ENCODE results near the gene ABCA13. TPM values are rescaled to one million over a fixed set of nuclear protein-coding genes. Genes with fewer than 3 reads are reported as not detected.

ABCA13 gene
- total RNA-seq, 2 donors from 2014 or later, result not detected

GRCh38 chr7:48471196-48471595 is 299.9 kb downstream of the ABCA13 start:
- no peak for DNase-seq
- no peaks in the 10 kb centered on the region for H3K36me3 Mint-ChIP-seq (ENCODE audit: low read depth)
- H3K27me3 Mint-ChIP-seq, result no peaks in the 10 kb centered on the region
- no peaks in the 10 kb centered on the region for H3K9me3 ChIP-seq (ENCODE audit: control insufficient read depth, low read length, poor library complexity, severe bottlenecking)
- no peaks in the 10 kb centered on the region for H3K4me1 Mint-ChIP-seq
- H3K27ac Mint-ChIP-seq, result no peak overlapping the region
- H3K4me3 Mint-ChIP-seq, result no peak overlapping the region
- ATAC-seq, result no peak

- DNase-seq, result no peak
- Mint-ChIP-seq H3K27ac (no peak overlapping the region), H3K36me3 (ENCODE audit: low read depth) (no peaks in the 10 kb centered on the region), H3K4me3 (no peak overlapping the region), H3K4me1 (no peaks in the 10 kb centered on the region), H3K27me3 (no peaks in the 10 kb centered on the region)
- ATAC-seq, result no peak
- H3K9me3 ChIP-seq (ENCODE audit: control insufficient read depth, low read length, poor library complexity, severe bottlenecking), result no peaks in the 10 kb centered on the region
Measured at GRCh38 chr7:48472640-48473039, 301.4 kb downstream of the ABCA13 start.

GRCh38 chr7:48473205-48473865 is 302.1 kb downstream of the ABCA13 start:
- Mint-ChIP-seq H3K4me1 (no peaks in the 10 kb centered on the region), H3K27ac (no peak overlapping the region), H3K36me3 (ENCODE audit: low read depth) (no peaks in the 10 kb centered on the region), H3K4me3 (no peak overlapping the region), H3K27me3 (no peaks in the 10 kb centered on the region)
- H3K9me3 ChIP-seq (ENCODE audit: control insufficient read depth, low read length, poor library complexity, severe bottlenecking), result no peaks in the 10 kb centered on the region
- DNase-seq (no peak), ATAC-seq (no peak)

- Mint-ChIP-seq H3K4me3 (no peak overlapping the region), H3K27me3 (no peaks in the 10 kb centered on the region), H3K4me1 (no peaks in the 10 kb centered on the region), H3K27ac (no peak overlapping the region), H3K36me3 (ENCODE audit: low read depth) (no peaks in the 10 kb centered on the region)
- ATAC-seq (no peak), DNase-seq (no peak)
- H3K9me3 ChIP-seq (ENCODE audit: control insufficient read depth, low read length, poor library complexity, severe bottlenecking), result no peaks in the 10 kb centered on the region
Measured at GRCh38 chr7:48481235-48481634, 310.0 kb downstream of the ABCA13 start.

- Mint-ChIP-seq H3K36me3 (ENCODE audit: low read depth) (no peaks in the 10 kb centered on the region), H3K27ac (no peak overlapping the region), H3K27me3 (no peaks in the 10 kb centered on the region), H3K4me1 (no peaks in the 10 kb centered on the region), H3K4me3 (no peak overlapping the region)
- no peaks in the 10 kb centered on the region for H3K9me3 ChIP-seq (ENCODE audit: control insufficient read depth, low read length, poor library complexity, severe bottlenecking)
- DNase-seq, result no peak
- no peak for ATAC-seq
Measured at GRCh38 chr7:48497521-48497920, 326.3 kb downstream of the ABCA13 start.

GRCh38 chr7:48502021-48502420 is 330.8 kb downstream of the ABCA13 start:
- H3K36me3 Mint-ChIP-seq (ENCODE audit: low read depth), result no peaks in the 10 kb centered on the region
- no peak for DNase-seq
- no peaks in the 10 kb centered on the region for H3K27me3 Mint-ChIP-seq
- no peaks in the 10 kb centered on the region for H3K9me3 ChIP-seq (ENCODE audit: control insufficient read depth, low read length, poor library complexity, severe bottlenecking)
- H3K4me3 Mint-ChIP-seq, result no peak overlapping the region
- no peak for ATAC-seq
- no peaks in the 10 kb centered on the region for H3K4me1 Mint-ChIP-seq
- no peak overlapping the region for H3K27ac Mint-ChIP-seq

GRCh38 chr7:48505051-48505450 is 333.8 kb downstream of the ABCA13 start:
- Mint-ChIP-seq H3K36me3 (ENCODE audit: low read depth) (no peaks in the 10 kb centered on the region), H3K4me1 (no peaks in the 10 kb centered on the region), H3K4me3 (no peak overlapping the region), H3K27ac (no peak overlapping the region), H3K27me3 (no peaks in the 10 kb centered on the region)
- no peak for ATAC-seq
- no peaks in the 10 kb centered on the region for H3K9me3 ChIP-seq (ENCODE audit: control insufficient read depth, low read length, poor library complexity, severe bottlenecking)
- DNase-seq, result no peak

GRCh38 chr7:48505466-48505865 is 334.2 kb downstream of the ABCA13 start:
- Mint-ChIP-seq H3K4me3 (no peak overlapping the region), H3K27ac (no peak overlapping the region), H3K36me3 (ENCODE audit: low read depth) (no peaks in the 10 kb centered on the region), H3K27me3 (no peaks in the 10 kb centered on the region), H3K4me1 (no peaks in the 10 kb centered on the region)
- no peak for ATAC-seq
- H3K9me3 ChIP-seq (ENCODE audit: control insufficient read depth, low read length, poor library complexity, severe bottlenecking), result no peaks in the 10 kb centered on the region
- DNase-seq, result no peak

GRCh38 chr7:48506569-48506968 is 335.3 kb downstream of the ABCA13 start:
- H3K27ac Mint-ChIP-seq, result no peak overlapping the region

GRCh38 chr7:48511080-48511479 is 339.8 kb downstream of the ABCA13 start:
- no peaks in the 10 kb centered on the region for H3K4me1 Mint-ChIP-seq
- no peaks in the 10 kb centered on the region for H3K36me3 Mint-ChIP-seq (ENCODE audit: low read depth)
- H3K27ac Mint-ChIP-seq, result no peak overlapping the region
- H3K9me3 ChIP-seq (ENCODE audit: control insufficient read depth, low read length, poor library complexity, severe bottlenecking), result no peaks in the 10 kb centered on the region
- no peak overlapping the region for H3K4me3 Mint-ChIP-seq
- no peak for DNase-seq
- no peak for ATAC-seq
- no peaks in the 10 kb centered on the region for H3K27me3 Mint-ChIP-seq

More at GRCh38 chr7:48506569-48506968, 335.3 kb downstream of the ABCA13 start:
- no peak for DNase-seq
- Mint-ChIP-seq H3K4me3 (no peak overlapping the region), H3K36me3 (ENCODE audit: low read depth) (no peaks in the 10 kb centered on the region), H3K27me3 (no peaks in the 10 kb centered on the region), H3K4me1 (no peaks in the 10 kb centered on the region)
- no peaks in the 10 kb centered on the region for H3K9me3 ChIP-seq (ENCODE audit: control insufficient read depth, low read length, poor library complexity, severe bottlenecking)
- ATAC-seq, result no peak

GRCh38 chr7:48512892-48513291 is 341.6 kb downstream of the ABCA13 start:
- ATAC-seq (no peak), DNase-seq (no peak)
- H3K9me3 ChIP-seq (ENCODE audit: control insufficient read depth, low read length, poor library complexity, severe bottlenecking), result no peaks in the 10 kb centered on the region
- Mint-ChIP-seq H3K4me1 (no peaks in the 10 kb centered on the region), H3K27ac (no peak overlapping the region), H3K4me3 (no peak overlapping the region), H3K27me3 (no peaks in the 10 kb centered on the region), H3K36me3 (ENCODE audit: low read depth) (no peaks in the 10 kb centered on the region)

- Mint-ChIP-seq H3K27me3 (no peaks in the 10 kb centered on the region), H3K4me3 (no peak overlapping the region), H3K36me3 (ENCODE audit: low read depth) (no peaks in the 10 kb centered on the region), H3K27ac (no peak overlapping the region), H3K4me1 (no peaks in the 10 kb centered on the region)
- H3K9me3 ChIP-seq (ENCODE audit: control insufficient read depth, low read length, poor library complexity, severe bottlenecking), result no peaks in the 10 kb centered on the region
- DNase-seq, result no peak
- ATAC-seq, result no peak
Measured at GRCh38 chr7:48515171-48515570, 343.9 kb downstream of the ABCA13 start.

GRCh38 chr7:48518092-48518491 is 346.8 kb downstream of the ABCA13 start:
- H3K27ac Mint-ChIP-seq, result no peak overlapping the region
- H3K9me3 ChIP-seq (ENCODE audit: control insufficient read depth, low read length, poor library complexity, severe bottlenecking), result no peaks in the 10 kb centered on the region
- no peaks in the 10 kb centered on the region for H3K27me3 Mint-ChIP-seq
- no peaks in the 10 kb centered on the region for H3K4me1 Mint-ChIP-seq
- ATAC-seq (no peak), DNase-seq (no peak)
- H3K36me3 Mint-ChIP-seq (ENCODE audit: low read depth), result no peaks in the 10 kb centered on the region
- no peak overlapping the region for H3K4me3 Mint-ChIP-seq

GRCh38 chr7:48522692-48523091 is 351.4 kb downstream of the ABCA13 start:
- H3K9me3 ChIP-seq (ENCODE audit: control insufficient read depth, low read length, poor library complexity, severe bottlenecking), result no peaks in the 10 kb centered on the region
- no peaks in the 10 kb centered on the region for H3K27me3 Mint-ChIP-seq
- H3K4me1 Mint-ChIP-seq, result no peaks in the 10 kb centered on the region
- no peak overlapping the region for H3K27ac Mint-ChIP-seq
- no peak overlapping the region for H3K4me3 Mint-ChIP-seq
- ATAC-seq (no peak), DNase-seq (no peak)
- no peaks in the 10 kb centered on the region for H3K36me3 Mint-ChIP-seq (ENCODE audit: low read depth)
